Fibroblast of lung (primary cell): ENCODE measurements around the gene NBEA. TPM values are rescaled to one million over a fixed set of nuclear protein-coding genes. Genes with fewer than 3 reads are reported as not detected.
A peak's percentile ranks its signal among the peaks of the same experiment; 100 is the strongest.

Experiments
- DNase-seq, 2 donors: peaks; one replicate each; pipeline versions ENCODE4 v3.0.0 to v3.0.0-alpha.2; 2010; ENCODE audit warnings: low read depth in 2 of 2
- H2AFZ ChIP-seq: 2 replicates; pipeline ENCODE4 v1.5.1; 2012; ENCODE audit warnings: low read length, control low read depth, inconsistent platforms
- H3K27ac ChIP-seq: 2 replicates; pipeline ENCODE4 v1.5.1; 2011; ENCODE audit warnings: low read length, control low read depth; ENCODE audit not compliant: insufficient read depth
- H3K27me3 ChIP-seq: 2 replicates; pipeline ENCODE4 v1.5.1; 2011; ENCODE audit warnings: mild to moderate bottlenecking, low read length; ENCODE audit not compliant: control insufficient read depth, insufficient read depth
- H3K36me3 ChIP-seq: 2 replicates; pipeline ENCODE4 v1.5.1; 2011; ENCODE audit warnings: low read length; ENCODE audit not compliant: control insufficient read depth, insufficient read depth
- H3K4me1 ChIP-seq: 2 replicates; pipeline ENCODE4 v1.5.1; 2011; ENCODE audit warnings: low read length; ENCODE audit not compliant: control insufficient read depth, insufficient read depth; ENCODE audit errors: extremely low read depth
- H3K4me2 ChIP-seq: 2 replicates; pipeline ENCODE4 v1.5.1; 2011; ENCODE audit warnings: low read length, control low read depth; ENCODE audit not compliant: insufficient read depth; ENCODE audit errors: extremely low read depth
- H3K4me3 ChIP-seq, 4 experiments: fragments of 200-600 bp in 1 of 4; sonication (generic) in 1 of 4; replicated peaks in 1 of 4; 2 replicates each; pipeline ENCODE4 v1.5.1; 2011 to 2016; ENCODE audit warnings: low read length in 4 of 4, low read depth in 3 of 4, mild to moderate bottlenecking in 3 of 4, control low read depth in 2 of 4, inconsistent platforms in 1 of 4, mixed read lengths in 1 of 4; ENCODE audit not compliant: insufficient read depth in 1 of 4; ENCODE audit errors: control extremely low read depth in 1 of 4
- H3K79me2 ChIP-seq: 2 replicates; pipeline ENCODE4 v1.5.1; 2012; ENCODE audit warnings: mild to moderate bottlenecking, low read length, inconsistent platforms; ENCODE audit not compliant: control insufficient read depth, insufficient read depth
- H3K9ac ChIP-seq: 2 replicates; pipeline ENCODE4 v1.5.1; 2011; ENCODE audit warnings: mild to moderate bottlenecking, low read length, control low read depth; ENCODE audit not compliant: insufficient read depth
- H3K9me3 ChIP-seq: 2 replicates; pipeline ENCODE4 v1.5.1; 2012; ENCODE audit warnings: low read depth, low read length; ENCODE audit not compliant: control insufficient read depth, insufficient read depth
- H4K20me1 ChIP-seq: 2 replicates; pipeline ENCODE4 v1.5.1; 2011; ENCODE audit warnings: low read length; ENCODE audit not compliant: control insufficient read depth, insufficient read depth; ENCODE audit errors: extremely low read depth
- CTCF ChIP-seq, 2 donors: IDR thresholded peaks in 1 of 2; conservative IDR thresholded peaks in 1 of 2; 1 replicate in 1 of 2; 2 replicates in 1 of 2; pipeline ENCODE4 v1.5.1; 2011 to 2012; ENCODE audit warnings: low read length in 2 of 2, control low read depth in 1 of 2, inconsistent platforms in 1 of 2, low read depth in 1 of 2, mild to moderate bottlenecking in 1 of 2
- EZH2 ChIP-seq: IDR thresholded peaks from 2 replicates; pipeline ENCODE4 v1.5.1; 2012; ENCODE audit warnings: low read length, control low read depth, mild to moderate bottlenecking; ENCODE audit errors: missing control alignments
- polyA plus RNA-seq, 2 donors: library from polyadenylated mRNA; depleted of rRNA in 1 of 2; stranded (reverse) in 1 of 2; unstranded in 1 of 2; fragments of >200 nt; gene quantifications; 2 replicates each; pipeline ENCODE4 v1.2.1, GENCODE V29; 2011 to 2012; ENCODE audit warnings: missing spikeins in 1 of 2
- total RNA-seq: library from RNA; depleted of rRNA; stranded (reverse); fragments of >200 nt; gene quantifications from 2 replicates; pipeline ENCODE4 v1.2.1, GENCODE V29; 2014

The NBEA gene
- total and polyA plus RNA-seq, 2 donors (not counting 1 experiment from before 2014, with no cell fraction given), result 3.6 to 7.8 TPM

- no peak overlapping the region for H3K4me2 ChIP-seq
- peak in 1 of 2 donors; percentile 13 for DNase-seq
- H3K4me1 ChIP-seq, result no peaks in the 10 kb centered on the region
- H3K4me3 ChIP-seq, result no peak overlapping the region
- TF ChIP-seq CTCF (conservative IDR thresholded peaks at IDR 0.05 in 1 of 2, IDR thresholded peaks at IDR 0.05 in 1 of 2; ENCODE audit: low read depth in 1 of 2, low read length in 2 of 2) (no peak), EZH2 (no peak)
- no peak overlapping the region for H3K9ac ChIP-seq
- H3K36me3 ChIP-seq, result no peaks in the 10 kb centered on the region
- no peaks in the 10 kb centered on the region for H3K9me3 ChIP-seq
- H3K79me2 ChIP-seq, result no peaks in the 10 kb centered on the region
- no peaks in the 10 kb centered on the region for H4K20me1 ChIP-seq
- H3K27me3 ChIP-seq, result no peaks in the 10 kb centered on the region
- no peak overlapping the region for H2AFZ ChIP-seq
- no peak overlapping the region for H3K27ac ChIP-seq
Measured at GRCh38 chr13:35598790-35599369, 656.8 kb downstream of the NBEA start.

- Histone ChIP-seq H3K36me3 (no peaks in the 10 kb centered on the region), H3K79me2 (no peaks in the 10 kb centered on the region), H3K27me3 (no peaks in the 10 kb centered on the region), H3K9me3 (no peaks in the 10 kb centered on the region), H2AFZ (no peak overlapping the region), H3K9ac (no peak overlapping the region), H3K4me1 (no peaks in the 10 kb centered on the region), H3K27ac (no peak overlapping the region), H4K20me1 (no peaks in the 10 kb centered on the region), H3K4me3 (no peak overlapping the region), H3K4me2 (no peak overlapping the region)
- peak in 1 of 2 donors; percentile 1 for DNase-seq
- TF ChIP-seq CTCF (conservative IDR thresholded peaks at IDR 0.05 in 1 of 2, IDR thresholded peaks at IDR 0.05 in 1 of 2; ENCODE audit: low read depth in 1 of 2, low read length in 2 of 2), result no peak
- TF ChIP-seq EZH2, result no peak
Measured at GRCh38 chr13:35599384-35599783, 657.3 kb downstream of the NBEA start.

- Histone ChIP-seq H3K27me3 (no peaks in the 10 kb centered on the region), H3K27ac (no peak overlapping the region), H2AFZ (no peak overlapping the region), H3K9ac (no peak overlapping the region), H3K9me3 (no peaks in the 10 kb centered on the region), H3K79me2 (no peaks in the 10 kb centered on the region), H3K4me3 (no peak overlapping the region), H3K36me3 (no peaks in the 10 kb centered on the region), H4K20me1 (no peaks in the 10 kb centered on the region), H3K4me1 (no peaks in the 10 kb centered on the region), H3K4me2 (no peak overlapping the region)
- peak in 1 of 2 donors; percentile 52 for DNase-seq
- TF ChIP-seq CTCF (conservative IDR thresholded peaks at IDR 0.05 in 1 of 2, IDR thresholded peaks at IDR 0.05 in 1 of 2; ENCODE audit: low read depth in 1 of 2, low read length in 2 of 2) (no peak), EZH2 (no peak)
Measured at GRCh38 chr13:35600137-35600536, 658.1 kb downstream of the NBEA start.
